HG02981 (cell line): ENCODE results near the gene HSPG2.
A peak's percentile ranks its signal among the peaks of the same experiment; 100 is the strongest.
"Not testable (repeated sequence)": the region's sequence is repeated elsewhere in the genome, so short reads cannot be mapped to it uniquely, and the experiment has no call there.

Source experiments
- ATAC-seq: cut with Tn5 transposase; IDR thresholded peaks from one replicate; pipeline ENCODE4 v1.9.1; 2021; ENCODE audit warnings: mild to moderate bottlenecking, moderate library complexity; ENCODE audit not compliant: unreplicated experiment

HSPG2 gene

DNA sequence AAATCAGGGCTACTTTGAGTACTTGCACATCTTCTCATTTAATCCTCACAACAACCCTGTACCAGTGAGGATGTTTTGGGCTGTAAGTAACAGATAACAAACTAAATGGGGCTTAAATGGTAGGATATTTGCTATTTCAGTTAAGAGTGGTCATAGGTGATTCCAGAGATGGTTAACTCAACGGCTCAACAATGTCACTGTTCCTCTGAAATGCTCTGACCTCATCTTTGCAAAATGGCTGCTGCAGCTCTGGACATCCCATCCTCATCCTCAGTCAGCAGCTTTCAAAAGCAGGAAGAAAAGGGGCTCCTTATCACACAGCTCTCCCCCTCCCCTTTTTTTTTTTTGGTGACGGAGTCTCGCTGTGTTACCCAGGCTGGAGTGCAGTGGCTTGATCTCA lies 123.6 kb downstream of the HSPG2 start:
- no peak for ATAC-seq

DNA sequence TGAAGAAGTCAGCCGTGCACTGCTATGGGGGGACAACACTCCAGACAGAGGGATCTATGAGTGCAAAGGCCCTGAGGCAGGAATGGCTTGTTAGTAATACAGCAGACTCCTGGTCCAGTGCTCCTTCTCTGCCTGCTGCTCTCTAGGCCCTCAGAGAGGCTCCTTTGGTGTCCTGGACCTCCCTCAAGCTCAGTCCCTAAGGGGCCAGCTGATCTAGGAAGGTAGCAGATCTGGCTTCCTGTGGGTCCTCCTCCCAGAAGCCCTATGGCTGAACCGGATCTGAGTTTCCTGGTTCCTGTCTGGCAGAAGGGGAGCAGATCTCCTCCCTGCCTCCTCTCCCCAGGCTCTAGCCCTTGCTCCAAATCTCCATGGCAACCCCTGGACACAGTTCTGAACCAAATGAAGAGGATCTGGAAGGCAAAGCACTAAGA lies 125.2 kb downstream of the HSPG2 start, which contains the start of gene LDLRAD2:
TSS of gene LDLRAD2 (plus strand) at position 391 of the 431 bp plus-strand sequence. CDS start 187 bp downstream, outside the sequence.
- ATAC-seq: no peak

DNA sequence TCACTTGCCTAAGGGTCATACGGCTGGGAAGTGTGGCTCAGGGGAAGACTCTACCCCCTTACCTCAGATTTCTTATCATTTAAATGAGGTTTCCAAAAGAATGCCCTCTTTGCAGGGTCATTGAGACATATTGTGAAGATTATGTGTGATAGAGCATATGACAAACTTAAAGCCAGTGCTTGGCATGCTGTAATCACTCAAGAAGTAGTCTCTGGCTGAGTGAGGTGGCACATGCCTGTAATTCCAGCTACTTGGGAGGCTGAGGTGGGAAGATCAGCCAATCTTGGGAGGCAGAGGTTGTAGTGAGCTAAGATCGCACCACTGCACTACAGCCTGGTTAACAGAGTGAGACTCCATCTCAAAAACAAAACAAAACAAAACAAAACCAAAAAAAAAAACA lies 132.6 kb downstream of the HSPG2 start:
- ATAC-seq: no peak

DNA sequence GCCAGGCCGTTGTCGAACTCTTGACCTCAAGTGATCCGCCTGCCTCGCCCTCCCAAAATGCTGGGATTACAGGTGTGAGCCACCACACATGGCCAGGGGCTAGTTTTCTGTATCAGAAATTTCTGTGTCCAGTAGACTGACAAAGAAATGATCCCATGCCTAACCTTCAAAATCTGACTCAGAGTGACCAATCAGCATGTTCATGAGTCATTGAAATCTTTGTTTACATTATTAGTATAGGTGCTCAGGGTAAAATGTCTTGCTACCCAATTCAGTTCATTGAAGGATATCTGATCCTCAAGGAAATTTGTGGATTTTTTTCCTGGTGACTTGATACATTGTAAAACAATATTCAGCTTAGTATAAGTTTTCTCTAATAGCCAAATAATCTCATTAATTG lies 136.0 kb downstream of the HSPG2 start:
- ATAC-seq: no peak

GRCh38 chr1:21799730-21800129 lies 137.4 kb downstream of the HSPG2 start:
- ATAC-seq: no peak

DNA sequence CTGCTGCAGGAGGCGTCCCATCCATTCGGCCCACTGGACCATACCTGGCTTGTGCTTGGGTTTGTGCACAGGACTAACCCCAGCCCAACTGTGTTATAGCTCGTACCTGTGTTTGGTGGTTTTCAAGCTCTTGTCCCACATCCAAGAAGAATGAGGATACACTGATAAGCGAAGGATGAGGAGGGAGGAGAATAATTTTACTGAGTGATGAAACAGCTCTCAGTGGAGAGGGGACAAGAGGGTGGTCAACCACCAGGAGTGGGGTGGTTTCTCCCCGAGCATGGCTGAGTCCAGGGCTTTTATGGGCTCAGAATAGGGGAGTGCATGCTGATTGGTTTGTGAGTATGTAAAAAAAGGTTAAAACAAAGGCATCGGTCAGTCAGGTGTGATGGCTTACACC lies 142.0 kb downstream of the HSPG2 start:
- ATAC-seq: no peak

GRCh38 chr1:21794656-21795055 lies 142.5 kb downstream of the HSPG2 start:
- no peak for ATAC-seq

- no peak for ATAC-seq
Measured at GRCh38 chr1:21793104-21793503, 144.0 kb downstream of the HSPG2 start.

- ATAC-seq: no peak
Measured at GRCh38 chr1:21786640-21787039, 150.5 kb downstream of the HSPG2 start.

- ATAC-seq: not testable (repeated sequence)
Measured at GRCh38 chr1:21785764-21786163, 151.3 kb downstream of the HSPG2 start.

- ATAC-seq: no peak
Measured at GRCh38 chr1:21783679-21784603, 153.2 kb downstream of the HSPG2 start.

DNA sequence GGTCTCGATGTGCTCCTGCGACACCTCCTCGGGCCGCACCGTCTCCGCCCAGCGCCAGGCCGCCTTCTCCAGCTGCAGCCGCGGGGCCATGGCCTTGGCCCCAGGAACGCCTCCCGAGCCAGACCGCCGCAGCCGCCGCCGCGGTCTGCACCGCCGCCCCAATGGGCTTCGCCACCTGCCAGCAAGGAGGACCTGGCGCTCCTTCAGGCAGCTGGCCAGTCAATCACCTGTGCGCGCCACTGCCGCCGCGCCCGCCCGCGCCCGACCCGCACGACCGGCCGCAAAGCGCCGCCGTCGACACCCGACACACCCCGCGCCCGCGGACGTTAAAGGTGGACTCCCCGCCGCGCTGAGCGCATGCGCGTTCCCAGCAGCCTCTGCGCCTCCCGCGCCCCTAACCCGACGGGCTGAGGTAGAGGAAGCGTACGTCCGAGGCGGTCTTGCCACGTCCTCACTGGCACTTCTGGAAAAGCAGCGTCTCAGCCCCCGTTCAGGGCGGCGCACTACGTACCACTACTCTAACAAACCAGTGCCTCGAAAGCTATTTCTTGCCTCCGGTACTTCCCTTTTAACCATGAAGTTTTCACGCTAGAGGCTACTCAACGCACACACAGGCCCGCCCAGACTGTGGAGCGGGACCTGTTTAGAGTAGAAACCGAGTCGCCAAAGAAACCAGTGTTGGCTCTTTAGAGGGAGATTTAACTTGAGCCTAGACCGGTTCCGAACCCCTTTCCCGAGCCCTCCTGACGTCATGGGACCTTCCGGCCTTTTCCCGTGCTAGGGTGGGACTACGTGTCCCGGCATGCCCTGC lies 154.0 kb downstream of the HSPG2 start, which contains the start of gene USP48:
TSS of gene USP48 (minus strand) at position 282 of the 811 bp plus-strand sequence. CDS start at position 90, 192 bp downstream.
- peak; percentile 62 for ATAC-seq

- peak; percentile 6 for ATAC-seq
Measured at GRCh38 chr1:21782349-21782867, 154.7 kb downstream of the HSPG2 start.

- peak; percentile 13 for ATAC-seq
Measured at GRCh38 chr1:21781815-21782348, 155.2 kb downstream of the HSPG2 start.

GRCh38 chr1:21779613-21780521 lies 157.2 kb downstream of the HSPG2 start:
- ATAC-seq: peak; percentile 31

GRCh38 chr1:21778405-21778727 lies 158.7 kb downstream of the HSPG2 start:
- ATAC-seq: no peak

- ATAC-seq: not testable (repeated sequence)
Measured at GRCh38 chr1:21776925-21777324, 160.2 kb downstream of the HSPG2 start.

GRCh38 chr1:21775985-21776562 lies 161.0 kb downstream of the HSPG2 start:
- ATAC-seq: no peak

- ATAC-seq: no peak
Measured at GRCh38 chr1:21775550-21775914, 161.6 kb downstream of the HSPG2 start.
